Middle frontal gyrus (tissue), 1 donor: ENCODE measurements around the gene SPRED2.

Experiments used
- DNase-seq: peaks from one replicate; pipeline ENCODE4 v3.0.0-alpha.2; 2015; ENCODE audit warnings: low spot score; ENCODE audit errors: extremely low spot score

The SPRED2 gene

GRCh38 chr2:65367524-65367923 lies 64.9 kb downstream of the SPRED2 start:
- no peak for DNase-seq

- no peak for DNase-seq
Measured at GRCh38 chr2:65366595-65367125, 65.7 kb downstream of the SPRED2 start.

- no peak for DNase-seq
Measured at GRCh38 chr2:65364986-65365733, 67.2 kb downstream of the SPRED2 start.

GRCh38 chr2:65363879-65364666 lies 68.3 kb downstream of the SPRED2 start:
- no peak for DNase-seq

GRCh38 chr2:65361623-65362022 lies 70.8 kb downstream of the SPRED2 start:
- no peak for DNase-seq

GRCh38 chr2:65360441-65360840 lies 72.0 kb downstream of the SPRED2 start:
- DNase-seq = no peak

- DNase-seq = no peak
Measured at GRCh38 chr2:65358678-65359400, 73.6 kb downstream of the SPRED2 start.

GRCh38 chr2:65357959-65358294 lies 74.5 kb downstream of the SPRED2 start:
- no peak for DNase-seq

- no peak for DNase-seq
Measured at GRCh38 chr2:65357095-65357958, 75.1 kb downstream of the SPRED2 start.

- no peak for DNase-seq
Measured at GRCh38 chr2:65355186-65355831, 77.1 kb downstream of the SPRED2 start.

- no peak for DNase-seq
Measured at GRCh38 chr2:65354773-65355172, 77.6 kb downstream of the SPRED2 start.

- DNase-seq = no peak
Measured at GRCh38 chr2:65353927-65354326, 78.5 kb downstream of the SPRED2 start.

GRCh38 chr2:65353046-65353445 lies 79.4 kb downstream of the SPRED2 start:
- DNase-seq = no peak

- no peak for DNase-seq
Measured at GRCh38 chr2:65351948-65352595, 80.3 kb downstream of the SPRED2 start.

GRCh38 chr2:65351234-65351947 lies 81.0 kb downstream of the SPRED2 start:
- no peak for DNase-seq

GRCh38 chr2:65350651-65351056 lies 81.7 kb downstream of the SPRED2 start:
- no peak for DNase-seq

- no peak for DNase-seq
Measured at GRCh38 chr2:65349863-65350262, 82.5 kb downstream of the SPRED2 start.

GRCh38 chr2:65347913-65348312 lies 84.5 kb downstream of the SPRED2 start:
- DNase-seq = no peak

- no peak for DNase-seq
Measured at GRCh38 chr2:65345631-65346030, 86.8 kb downstream of the SPRED2 start.
